ENCODE results near the gene CCDC6.
"Not testable (repeated sequence)": the region's sequence is repeated elsewhere in the genome, so short reads cannot be mapped to it uniquely, and the experiment has no call there.

DNA sequence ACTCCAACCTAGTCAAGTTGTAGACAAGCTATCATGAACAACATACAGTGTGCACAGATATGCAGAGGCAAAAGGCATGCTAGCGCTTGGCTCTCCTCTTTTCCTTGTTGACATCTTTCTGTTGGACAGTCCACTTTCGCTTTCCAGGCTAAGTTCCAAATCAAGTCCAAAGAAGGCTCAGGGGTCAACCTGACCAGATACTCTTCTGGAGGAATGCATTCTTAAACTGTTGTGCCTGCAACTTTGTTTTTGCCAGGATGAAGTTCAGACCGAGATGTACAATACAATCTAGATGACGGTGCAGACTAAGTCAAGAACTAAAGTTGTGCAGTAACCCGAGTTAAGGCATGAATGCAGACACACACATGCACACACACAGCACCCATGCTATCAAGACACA lies 117.4 kb downstream of the CCDC6 start:
- not testable (repeated sequence) for TF ChIP-seq ZNF121 (CRISPR knock-in tag; conservative IDR thresholded peaks at IDR 0.05); SP1 (CRISPR knock-in tag; IDR thresholded peaks at IDR 0.05); DIDO1 (tag; IDR thresholded peaks at IDR 0.05; ENCODE audit: low read depth); HDAC8 (tag; IDR thresholded peaks at IDR 0.05); POLR2A (conservative IDR thresholded peaks at IDR 0.05); ZNF696 (CRISPR knock-in tag; conservative IDR thresholded peaks at IDR 0.05); DACH1 (IDR thresholded peaks at IDR 0.05; ENCODE audit: partially characterized antibody); KDM2B (CRISPR knock-in tag; IDR thresholded peaks at IDR 0.05); ESRRA (IDR thresholded peaks at IDR 0.05; ENCODE audit: borderline replicate concordance, low read depth)
- TF ChIP-seq, protein P1, sequence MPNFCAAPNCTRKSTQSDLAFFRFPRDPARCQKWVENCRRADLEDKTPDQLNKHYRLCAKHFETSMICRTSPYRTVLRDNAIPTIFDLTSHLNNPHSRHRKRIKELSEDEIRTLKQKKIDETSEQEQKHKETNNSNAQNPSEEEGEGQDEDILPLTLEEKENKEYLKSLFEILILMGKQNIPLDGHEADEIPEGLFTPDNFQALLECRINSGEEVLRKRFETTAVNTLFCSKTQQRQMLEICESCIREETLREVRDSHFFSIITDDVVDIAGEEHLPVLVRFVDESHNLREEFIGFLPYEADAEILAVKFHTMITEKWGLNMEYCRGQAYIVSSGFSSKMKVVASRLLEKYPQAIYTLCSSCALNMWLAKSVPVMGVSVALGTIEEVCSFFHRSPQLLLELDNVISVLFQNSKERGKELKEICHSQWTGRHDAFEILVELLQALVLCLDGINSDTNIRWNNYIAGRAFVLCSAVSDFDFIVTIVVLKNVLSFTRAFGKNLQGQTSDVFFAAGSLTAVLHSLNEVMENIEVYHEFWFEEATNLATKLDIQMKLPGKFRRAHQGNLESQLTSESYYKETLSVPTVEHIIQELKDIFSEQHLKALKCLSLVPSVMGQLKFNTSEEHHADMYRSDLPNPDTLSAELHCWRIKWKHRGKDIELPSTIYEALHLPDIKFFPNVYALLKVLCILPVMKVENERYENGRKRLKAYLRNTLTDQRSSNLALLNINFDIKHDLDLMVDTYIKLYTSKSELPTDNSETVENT (CRISPR knock-in tag; IDR thresholded peaks at IDR 0.05) = not testable (repeated sequence)
